Left lung (tissue), 10 donors: ENCODE measurements around the gene ATP6V0C. TPM values are rescaled to one million over a fixed set of nuclear protein-coding genes. Genes with fewer than 3 reads are reported as not detected.
A peak's percentile ranks its signal among the peaks of the same experiment; 100 is the strongest.

ENCODE experiments used
- ATAC-seq: fragments of 200-7000 bp; cut with Tn5 transposase; one replicate; pipeline ENCODE4 v1.9.1; 2020; ENCODE audit warnings: moderate library complexity
- DNase-seq, 4 donors: peaks; one replicate each; pipeline ENCODE4 v3.0.0-alpha.2; 2013 to 2020
- H3K27ac ChIP-seq, 2 donors: fragments of 200-600 bp; sonication (generic) in 1 of 2; one replicate each; pipeline versions ENCODE4 v1.5.0 to v1.8.0; 2020 to 2021
- H3K27me3 ChIP-seq, 2 donors: fragments of 200-600 bp; sonication (generic) in 1 of 2; one replicate each; pipeline versions ENCODE4 v1.5.0 to v1.8.0; 2020 to 2021
- H3K36me3 ChIP-seq, 2 donors: fragments of 200-600 bp; sonication (generic) in 1 of 2; one replicate each; pipeline versions ENCODE4 v1.5.0 to v1.8.0; 2020 to 2021
- H3K4me1 ChIP-seq, 2 donors: fragments of 200-600 bp; one replicate each; pipeline ENCODE4 v1.8.0; 2021
- H3K4me3 ChIP-seq, 2 donors: fragments of 200-600 bp; sonication (generic) in 1 of 2; one replicate each; pipeline versions ENCODE4 v1.5.0 to v1.8.0; 2020 to 2021; ENCODE audit warnings: mild to moderate bottlenecking in 1 of 2
- H3K9me3 ChIP-seq, 2 donors: fragments of 200-600 bp; sonication (generic) in 1 of 2; one replicate each; pipeline versions ENCODE4 v1.5.0 to v1.8.0; 2020 to 2021
- intact Hi-C, 2 donors: fragments of 100-400 bp; cut with DNase I; formaldehyde crosslinking; loops; one replicate each; pipeline versions ENCODE4 v1.11.2 to v1.14.2; 2022
- polyA plus RNA-seq, 6 donors: library from polyadenylated mRNA; unstranded; fragments of 120-200 nt; gene quantifications; one replicate each; pipeline ENCODE4 v1.2.1, GENCODE V29; 2013; ENCODE audit not compliant: insufficient read length in 6 of 6
- total RNA-seq, 2 donors: library from RNA; stranded (reverse); fragmentation: NEBNext Ultra II Directional; extraction: Animal tissue kit (Norgen Biotek cat#: 25700); gene quantifications; one replicate each; pipeline ENCODE4 v1.2.1, GENCODE V29; 2021
- TF ChIP-seq, protein P1 (sequence below), 2 donors: fragments of 200-600 bp; sonication (generic) in 1 of 2; IDR thresholded peaks; one replicate each; pipeline versions ENCODE4 v1.5.0 to v1.8.0; 2021; ENCODE audit warnings: antibody characterized with exemption in 2 of 2
- donor health status: DM: no; HTN: yes; CAD: no.
- donor health status: DM: no; HTN: no; CAD: no.

Gene ATP6V0C
- total and polyA plus RNA-seq, 8 donors: 76.6 to 333 (median 102) TPM

DNA sequence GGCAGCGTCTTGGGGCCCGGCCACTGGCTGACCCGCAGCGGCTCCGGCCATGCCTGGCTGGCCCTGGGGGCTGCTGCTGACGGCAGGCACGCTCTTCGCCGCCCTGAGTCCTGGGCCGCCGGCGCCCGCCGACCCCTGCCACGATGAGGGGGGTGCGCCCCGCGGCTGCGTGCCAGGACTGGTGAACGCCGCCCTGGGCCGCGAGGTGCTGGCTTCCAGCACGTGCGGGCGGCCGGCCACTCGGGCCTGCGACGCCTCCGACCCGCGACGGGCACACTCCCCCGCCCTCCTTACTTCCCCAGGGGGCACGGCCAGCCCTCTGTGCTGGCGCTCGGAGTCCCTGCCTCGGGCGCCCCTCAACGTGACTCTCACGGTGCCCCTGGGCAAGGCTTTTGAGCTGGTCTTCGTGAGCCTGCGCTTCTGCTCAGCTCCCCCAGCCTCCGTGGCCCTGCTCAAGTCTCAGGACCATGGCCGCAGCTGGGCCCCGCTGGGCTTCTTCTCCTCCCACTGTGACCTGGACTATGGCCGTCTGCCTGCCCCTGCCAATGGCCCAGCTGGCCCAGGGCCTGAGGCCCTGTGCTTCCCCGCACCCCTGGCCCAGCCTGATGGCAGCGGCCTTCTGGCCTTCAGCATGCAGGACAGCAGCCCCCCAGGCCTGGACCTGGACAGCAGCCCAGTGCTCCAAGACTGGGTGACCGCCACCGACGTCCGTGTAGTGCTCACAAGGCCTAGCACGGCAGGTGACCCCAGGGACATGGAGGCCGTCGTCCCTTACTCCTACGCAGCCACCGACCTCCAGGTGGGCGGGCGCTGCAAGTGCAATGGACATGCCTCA, 41.9 kb upstream of the ATP6V0C start:
- H3K9me3 ChIP-seq: no peaks in the 10 kb centered on the region
- peak overlapping the region in 1 of 2 donors; percentile 1 for H3K4me3 ChIP-seq
- DNase-seq (no peak), ATAC-seq (no peak)
- intact Hi-C loops: no loop called here
- peaks cover 0 to 75% of the 10 kb centered on the region in 2 donors for H3K27me3 ChIP-seq
- TF ChIP-seq, protein P1, sequence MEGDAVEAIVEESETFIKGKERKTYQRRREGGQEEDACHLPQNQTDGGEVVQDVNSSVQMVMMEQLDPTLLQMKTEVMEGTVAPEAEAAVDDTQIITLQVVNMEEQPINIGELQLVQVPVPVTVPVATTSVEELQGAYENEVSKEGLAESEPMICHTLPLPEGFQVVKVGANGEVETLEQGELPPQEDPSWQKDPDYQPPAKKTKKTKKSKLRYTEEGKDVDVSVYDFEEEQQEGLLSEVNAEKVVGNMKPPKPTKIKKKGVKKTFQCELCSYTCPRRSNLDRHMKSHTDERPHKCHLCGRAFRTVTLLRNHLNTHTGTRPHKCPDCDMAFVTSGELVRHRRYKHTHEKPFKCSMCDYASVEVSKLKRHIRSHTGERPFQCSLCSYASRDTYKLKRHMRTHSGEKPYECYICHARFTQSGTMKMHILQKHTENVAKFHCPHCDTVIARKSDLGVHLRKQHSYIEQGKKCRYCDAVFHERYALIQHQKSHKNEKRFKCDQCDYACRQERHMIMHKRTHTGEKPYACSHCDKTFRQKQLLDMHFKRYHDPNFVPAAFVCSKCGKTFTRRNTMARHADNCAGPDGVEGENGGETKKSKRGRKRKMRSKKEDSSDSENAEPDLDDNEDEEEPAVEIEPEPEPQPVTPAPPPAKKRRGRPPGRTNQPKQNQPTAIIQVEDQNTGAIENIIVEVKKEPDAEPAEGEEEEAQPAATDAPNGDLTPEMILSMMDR (IDR thresholded peaks at IDR 0.05): no peak
- no peaks in the 10 kb centered on the region for H3K36me3 ChIP-seq
- H3K4me1 ChIP-seq: peaks cover 27 to 81% of the 10 kb centered on the region in 2 donors
- H3K27ac ChIP-seq: no peak overlapping the region

DNA sequence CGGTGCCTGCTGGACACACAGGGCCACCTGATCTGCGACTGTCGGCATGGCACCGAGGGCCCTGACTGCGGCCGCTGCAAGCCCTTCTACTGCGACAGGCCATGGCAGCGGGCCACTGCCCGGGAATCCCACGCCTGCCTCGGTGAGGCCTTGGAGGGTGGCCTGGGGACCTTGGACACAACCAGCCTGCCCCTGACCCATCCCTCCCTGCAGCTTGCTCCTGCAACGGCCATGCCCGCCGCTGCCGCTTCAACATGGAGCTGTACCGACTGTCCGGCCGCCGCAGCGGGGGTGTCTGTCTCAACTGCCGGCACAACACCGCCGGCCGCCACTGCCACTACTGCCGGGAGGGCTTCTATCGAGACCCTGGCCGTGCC, 41.3 kb upstream of the ATP6V0C start:
- DNase-seq (no peak), ATAC-seq (no peak)
- H3K36me3 ChIP-seq: no peaks in the 10 kb centered on the region
- no peaks in the 10 kb centered on the region for H3K9me3 ChIP-seq
- peaks cover 27 to 84% of the 10 kb centered on the region in 2 donors for H3K4me1 ChIP-seq
- H3K27me3 ChIP-seq: peaks cover 0 to 69% of the 10 kb centered on the region in 2 donors
- TF ChIP-seq, protein P1 (IDR thresholded peaks at IDR 0.05): no peak
- H3K4me3 ChIP-seq: no peak overlapping the region
- no peak overlapping the region for H3K27ac ChIP-seq
- intact Hi-C loops: no loop called here

DNA sequence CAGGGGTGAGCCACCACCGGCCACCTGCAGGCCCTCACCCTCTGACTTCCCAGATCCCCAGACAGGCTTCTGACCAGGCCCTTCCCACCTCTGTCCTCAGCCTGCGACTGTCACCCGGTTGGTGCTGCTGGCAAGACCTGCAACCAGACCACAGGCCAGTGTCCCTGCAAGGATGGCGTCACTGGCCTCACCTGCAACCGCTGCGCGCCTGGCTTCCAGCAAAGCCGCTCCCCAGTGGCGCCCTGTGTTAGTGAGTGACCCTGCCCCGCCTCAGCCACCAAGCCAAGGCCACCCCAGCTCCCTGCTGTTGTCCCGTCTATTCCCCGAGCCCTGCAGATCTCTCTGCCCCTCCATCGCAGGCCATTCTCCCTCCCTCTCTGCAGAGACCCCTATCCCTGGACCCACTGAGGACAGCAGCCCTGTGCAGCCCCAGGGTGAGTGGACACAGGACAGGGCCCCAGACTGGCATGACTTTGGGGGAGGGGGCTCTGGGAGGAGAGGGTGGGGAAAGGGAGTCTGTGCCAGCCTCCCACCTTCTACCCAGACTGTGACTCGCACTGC, 40.8 kb upstream of the ATP6V0C start:
- intact Hi-C loops: no loop called here
- DNase-seq (no peak), ATAC-seq (no peak)
- H3K4me3 ChIP-seq: peak overlapping the region in 1 of 2 donors; percentile 84
- no peaks in the 10 kb centered on the region for H3K36me3 ChIP-seq
- TF ChIP-seq, protein P1 (IDR thresholded peaks at IDR 0.05): no peak
- peaks cover 30 to 84% of the 10 kb centered on the region in 2 donors for H3K4me1 ChIP-seq
- no peaks in the 10 kb centered on the region for H3K9me3 ChIP-seq
- H3K27me3 ChIP-seq: peaks cover 0 to 64% of the 10 kb centered on the region in 2 donors
- H3K27ac ChIP-seq: no peak overlapping the region

DNA sequence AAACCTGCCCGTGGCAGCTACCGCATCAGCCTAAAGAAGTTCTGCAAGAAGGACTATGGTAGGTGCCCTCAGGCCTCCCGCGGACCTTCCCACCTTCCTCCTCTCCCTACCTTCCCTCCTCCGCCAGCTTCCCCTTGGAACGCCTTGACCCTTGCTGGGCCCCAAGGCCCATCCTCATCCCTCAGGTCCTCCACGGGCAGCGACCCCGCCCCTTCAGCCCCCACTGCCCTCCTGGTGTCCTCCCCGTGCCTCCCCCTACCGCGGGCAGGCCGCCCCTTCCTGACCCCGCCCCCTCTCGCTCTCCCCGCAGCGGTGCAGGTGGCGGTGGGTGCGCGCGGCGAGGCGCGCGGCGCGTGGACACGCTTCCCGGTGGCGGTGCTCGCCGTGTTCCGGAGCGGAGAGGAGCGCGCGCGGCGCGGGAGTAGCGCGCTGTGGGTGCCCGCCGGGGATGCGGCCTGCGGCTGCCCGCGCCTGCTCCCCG, 40.3 kb upstream of the ATP6V0C start:
- ATAC-seq: no peak
- DNase-seq: no peak
- Histone ChIP-seq H3K4me3 (peak overlapping the region; percentile 72 to 84), H3K4me1 (peaks cover 35 to 80% of the 10 kb centered on the region in 2 donors), H3K36me3 (no peaks in the 10 kb centered on the region), H3K27ac (no peak overlapping the region), H3K27me3 (peaks cover 0 to 59% of the 10 kb centered on the region in 2 donors), H3K9me3 (no peaks in the 10 kb centered on the region)
- TF ChIP-seq, protein P1 (IDR thresholded peaks at IDR 0.05): no peak
- intact Hi-C loops: no loop called here
